OCI-LY7 (cell line): ENCODE results near the gene ALOXE3. TPM values are rescaled to one million over a fixed set of nuclear protein-coding genes. Genes with fewer than 3 reads are reported as not detected.

ENCODE experiments used
- BruUV-seq: library from RNA; stranded (reverse); fragments of 400-500 nt; replicated peaks from 2 replicates; lab custom pipeline; 2021; lab: Mats Ljungman, UMichigan
- CTCF ChIA-PET: fragments of 300-600 bp; sonication (Branson Sonifier 250); formaldehyde crosslinking; loops from one replicate; lab custom pipeline; 2022; ENCODE audit warnings: antibody characterized with exemption; ENCODE audit not compliant: unreplicated experiment; lab: Charles Lee
- POLR2A ChIA-PET: fragments of 300-600 bp; sonication (Branson Sonifier 250); formaldehyde crosslinking; loops from one replicate; lab custom pipeline; 2022; ENCODE audit warnings: antibody characterized with exemption; lab: Charles Lee
- DNase-seq: peaks from one replicate; pipeline ENCODE4 v3.0.0-alpha.2; 2015; ENCODE audit warnings: low spot score
- H2AFZ ChIP-seq: fragments of 200-600 bp; sonication (generic), shearing (Covaris generic); 2 replicates; pipeline ENCODE4 v1.6.1; 2014; ENCODE audit warnings: mild to moderate bottlenecking, antibody characterized with exemption, low read length, moderate library complexity
- H3K27ac ChIP-seq: fragments of 200-600 bp; sonication (generic); 2 replicates; pipeline ENCODE4 v1.5.1; 2014; ENCODE audit warnings: mixed run types, low read depth, mild to moderate bottlenecking, moderate library complexity, low read length, inconsistent platforms; ENCODE audit not compliant: poor library complexity, severe bottlenecking
- H3K36me3 ChIP-seq: fragments of 200-600 bp; sonication (generic); 2 replicates; pipeline ENCODE4 v1.6.1; 2014; ENCODE audit warnings: mild to moderate bottlenecking, antibody characterized with exemption, low read length, moderate library complexity, mixed read lengths; ENCODE audit not compliant: insufficient read depth
- H3K4me1 ChIP-seq: fragments of 200-600 bp; sonication (generic); 2 replicates; pipeline ENCODE4 v1.5.1; 2014; ENCODE audit warnings: mild to moderate bottlenecking, low read length; ENCODE audit not compliant: insufficient read depth, poor library complexity, severe bottlenecking
- H3K4me2 ChIP-seq: fragments of 200-600 bp; sonication (generic); 2 replicates; pipeline ENCODE4 v1.6.1; 2014; ENCODE audit warnings: mild to moderate bottlenecking, low read length
- H3K4me3 ChIP-seq: fragments of 200-600 bp; sonication (generic); 2 replicates; pipeline ENCODE4 v1.5.1; 2014; ENCODE audit warnings: mild to moderate bottlenecking, low read depth, low read length; ENCODE audit not compliant: poor library complexity, severe bottlenecking
- H3K79me2 ChIP-seq: fragments of 200-600 bp; sonication (generic); 2 replicates; pipeline ENCODE4 v1.6.1; 2016; ENCODE audit warnings: low read depth, mild to moderate bottlenecking, low read length, moderate library complexity, mixed read lengths; ENCODE audit not compliant: insufficient read depth
- H3K9me2 ChIP-seq: fragments of 200-600 bp; sonication (generic); 2 replicates; pipeline ENCODE4 v1.6.1; 2016; ENCODE audit warnings: mild to moderate bottlenecking, low read length, mixed read lengths; ENCODE audit not compliant: insufficient read depth
- H3K9me3 ChIP-seq: fragments of 200-600 bp; sonication (generic); 2 replicates; pipeline ENCODE4 v1.6.1; 2014; ENCODE audit warnings: mild to moderate bottlenecking, mixed run types, low read length, mixed read lengths
- H4K20me1 ChIP-seq: fragments of 200-600 bp; sonication (generic); 2 replicates; pipeline ENCODE4 v1.6.1; 2014; ENCODE audit warnings: mild to moderate bottlenecking, antibody characterized with exemption, low read length, moderate library complexity, mixed read lengths; ENCODE audit not compliant: insufficient read depth
- EZH2phosphoT487 ChIP-seq: fragments of 200-600 bp; sonication (generic); IDR thresholded peaks from 2 replicates; pipeline ENCODE4 v1.6.1; 2018; ENCODE audit warnings: low read depth, borderline replicate concordance, mild to moderate bottlenecking, mixed run types, antibody characterized with exemption, low read length, moderate library complexity, mixed read lengths
- intact Hi-C: fragments of 100-400 bp; cut with micrococcal nuclease; formaldehyde crosslinking; loops from one replicate; pipeline ENCODE4 v1.10.0; 2022; ENCODE audit not compliant: unreplicated experiment
- total RNA-seq, 2 experiments: library from RNA; depleted of rRNA in 1 of 2; stranded (reverse); fragments of >200 nt in 1 of 2; shearing (Covaris generic) in 1 of 2; gene quantifications; 2 replicates each; pipeline ENCODE4 v1.2.3, GENCODE V29; 2014 to 2022
- TF ChIP-seq, protein P1 (sequence below): fragments of 200-600 bp; sonication (generic); conservative IDR thresholded peaks from 2 replicates; pipeline ENCODE4 v1.5.1; 2014; ENCODE audit warnings: mild to moderate bottlenecking, antibody characterized with exemption, low read length, moderate library complexity, mixed read lengths

Gene ALOXE3
- total RNA-seq, 2 experiments from 2014 or later: 0.10 TPM; not detected in 1

GRCh38 chr17:8048236-8048635 lies 70.1 kb downstream of the ALOXE3 start:
- H3K27ac ChIP-seq: no peak overlapping the region
- no peaks in the 10 kb centered on the region for H3K36me3 ChIP-seq
- DNase-seq: no peak
- no peaks in the 10 kb centered on the region for H4K20me1 ChIP-seq
- H3K4me1 ChIP-seq: no peaks in the 10 kb centered on the region
- POLR2A ChIA-PET: no interaction called here
- H3K4me3 ChIP-seq: no peak overlapping the region
- BruUV-seq: no TSS peak
- TF ChIP-seq EZH2phosphoT487: no peak
- TF ChIP-seq, protein P1, sequence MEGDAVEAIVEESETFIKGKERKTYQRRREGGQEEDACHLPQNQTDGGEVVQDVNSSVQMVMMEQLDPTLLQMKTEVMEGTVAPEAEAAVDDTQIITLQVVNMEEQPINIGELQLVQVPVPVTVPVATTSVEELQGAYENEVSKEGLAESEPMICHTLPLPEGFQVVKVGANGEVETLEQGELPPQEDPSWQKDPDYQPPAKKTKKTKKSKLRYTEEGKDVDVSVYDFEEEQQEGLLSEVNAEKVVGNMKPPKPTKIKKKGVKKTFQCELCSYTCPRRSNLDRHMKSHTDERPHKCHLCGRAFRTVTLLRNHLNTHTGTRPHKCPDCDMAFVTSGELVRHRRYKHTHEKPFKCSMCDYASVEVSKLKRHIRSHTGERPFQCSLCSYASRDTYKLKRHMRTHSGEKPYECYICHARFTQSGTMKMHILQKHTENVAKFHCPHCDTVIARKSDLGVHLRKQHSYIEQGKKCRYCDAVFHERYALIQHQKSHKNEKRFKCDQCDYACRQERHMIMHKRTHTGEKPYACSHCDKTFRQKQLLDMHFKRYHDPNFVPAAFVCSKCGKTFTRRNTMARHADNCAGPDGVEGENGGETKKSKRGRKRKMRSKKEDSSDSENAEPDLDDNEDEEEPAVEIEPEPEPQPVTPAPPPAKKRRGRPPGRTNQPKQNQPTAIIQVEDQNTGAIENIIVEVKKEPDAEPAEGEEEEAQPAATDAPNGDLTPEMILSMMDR: no peak
- CTCF ChIA-PET: no interaction called here
- H3K9me3 ChIP-seq: no peaks in the 10 kb centered on the region
- H3K79me2 ChIP-seq: no peaks in the 10 kb centered on the region
- intact Hi-C loops: loop anchor here (10.0 kb wide), 1 partner anchor 223 kb away; no protein-coding TSS in a partner anchor
- no peak overlapping the region for H2AFZ ChIP-seq
- no peaks in the 10 kb centered on the region for H3K9me2 ChIP-seq
- H3K4me2 ChIP-seq: no peak overlapping the region

DNA sequence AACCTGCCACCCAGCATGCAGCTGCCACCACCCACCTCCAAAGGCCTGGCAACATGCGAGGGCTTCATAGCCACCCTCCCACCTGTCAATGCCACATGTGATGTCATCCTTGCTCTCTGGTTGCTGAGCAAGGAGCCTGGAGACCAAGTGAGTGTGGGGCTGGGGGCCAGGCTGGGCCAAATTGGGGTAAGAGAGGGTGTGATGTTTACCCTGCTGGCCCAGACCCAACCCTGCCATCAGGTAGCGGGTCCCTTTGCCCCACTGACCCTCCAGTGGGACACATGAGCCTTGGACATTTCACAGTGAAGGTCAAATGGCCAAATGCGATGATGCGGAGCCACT lies 70.6 kb downstream of the ALOXE3 start:
- Histone ChIP-seq H3K4me3 (no peak overlapping the region), H3K4me2 (no peak overlapping the region), H2AFZ (no peak overlapping the region), H3K9me2 (no peaks in the 10 kb centered on the region), H3K79me2 (no peaks in the 10 kb centered on the region), H3K36me3 (no peaks in the 10 kb centered on the region), H3K27ac (no peak overlapping the region), H3K9me3 (no peaks in the 10 kb centered on the region), H4K20me1 (no peaks in the 10 kb centered on the region), H3K4me1 (no peaks in the 10 kb centered on the region)
- intact Hi-C loops: loop anchor here (10.0 kb wide), 1 partner anchor 223 kb away; no protein-coding TSS in a partner anchor
- no TSS peak for BruUV-seq
- TF ChIP-seq EZH2phosphoT487: no peak
- TF ChIP-seq, protein P1: no peak
- ChIA-PET POLR2A (no interaction called here), CTCF (no interaction called here)
- DNase-seq: no peak

GRCh38 chr17:8046929-8047768 lies 71.2 kb downstream of the ALOXE3 start:
- intact Hi-C loops: loop anchor here (10.0 kb wide), 1 partner anchor 222 kb away; no protein-coding TSS in a partner anchor
- Histone ChIP-seq H2AFZ (no peak overlapping the region), H3K27ac (no peak overlapping the region), H3K9me3 (no peaks in the 10 kb centered on the region), H3K79me2 (no peaks in the 10 kb centered on the region), H3K36me3 (no peaks in the 10 kb centered on the region), H3K4me3 (no peak overlapping the region), H3K4me1 (no peaks in the 10 kb centered on the region), H4K20me1 (no peaks in the 10 kb centered on the region), H3K9me2 (no peaks in the 10 kb centered on the region), H3K4me2 (no peak overlapping the region)
- DNase-seq: no peak
- POLR2A ChIA-PET: interaction anchor here (0.5 kb wide), 1 partner anchor 279 kb away, joined by 4 read pairs; no protein-coding TSS in a partner anchor
- no peak for TF ChIP-seq EZH2phosphoT487
- TF ChIP-seq, protein P1: no peak
- CTCF ChIA-PET: no interaction called here
- no TSS peak for BruUV-seq
